K562 (cell line): Measurements from ENCODE around the gene DDX18. TPM values are rescaled to one million over a fixed set of nuclear protein-coding genes. Genes with fewer than 3 reads are reported as not detected.
A peak's percentile ranks its signal among the peaks of the same experiment; 100 is the strongest.

Experiments used
- ATAC-seq: fragments of 200-7000 bp; cut with Tn5 transposase; 3 replicates; pipeline ENCODE4 v1.9.1; 2020; ENCODE audit warnings: moderate library complexity
- BruUV-seq: library from RNA; stranded (reverse); fragments of 400-500 nt; replicated peaks from 2 replicates; lab custom pipeline; 2021; lab: Mats Ljungman, UMichigan
- CTCF ChIA-PET: fragments of 300-600 bp; formaldehyde crosslinking; extraction: SDS; loops from one replicate; lab custom pipeline; 2021; ENCODE audit warnings: low intra/inter-chr PET ratio; lab: Yijun Ruan, JAX
- POLR2A ChIA-PET: fragments of 300-600, 350-650 bp; sonication (Branson Sonifier 250); formaldehyde crosslinking; extraction: SDS; loops from one replicate; lab custom pipeline; 2021; ENCODE audit warnings: antibody characterized with exemption, inconsistent platforms; lab: Yijun Ruan, JAX
- DNase-seq, 4 experiments: peaks; one replicate each; pipeline versions ENCODE4 v3.0.0 to v3.0.0-alpha.2; 2011 to 2018; ENCODE audit warnings: low spot score in 3 of 4, mixed read lengths in 3 of 4; ENCODE audit errors: extremely low read depth in 1 of 4
- FAIRE-seq: peaks from 2 replicates; lab custom pipeline; 2011; peaks lifted over from hg19 to GRCh38; lab: Jason Lieb, UNC
- H2AFZ ChIP-seq: 2 replicates; pipeline ENCODE4 v1.6.0; 2011; ENCODE audit warnings: low read depth, low read length, control low read depth, inconsistent platforms
- H3K27ac ChIP-seq: fragments of 200-600 bp; 3 replicates; pipeline ENCODE4 v1.8.0; 2011; ENCODE audit warnings: low read depth, mild to moderate bottlenecking, control low read depth, inconsistent platforms, low read length, moderate library complexity, mixed read lengths; ENCODE audit errors: extremely low read depth
- H3K27me3 ChIP-seq, 2 experiments: fragments of 300-600 bp in 1 of 2; 2 replicates in 1 of 2; 3 replicates in 1 of 2; pipeline versions ENCODE4 v1.6.0 to v1.8.0; 2011; ENCODE audit warnings: inconsistent platforms in 2 of 2, low read length in 2 of 2, mild to moderate bottlenecking in 1 of 2, mixed read lengths in 1 of 2, moderate library complexity in 1 of 2; ENCODE audit not compliant: control insufficient read depth in 2 of 2, insufficient read depth in 2 of 2
- H3K36me3 ChIP-seq: fragments of 300-600 bp; 3 replicates; pipeline ENCODE4 v1.8.0; 2011; ENCODE audit warnings: mild to moderate bottlenecking, low read length, inconsistent platforms; ENCODE audit not compliant: control insufficient read depth, insufficient read depth
- H3K4me1 ChIP-seq, 2 experiments: fragments of 200-600 bp in 1 of 2; replicated peaks in 1 of 2; 2 replicates in 1 of 2; 3 replicates in 1 of 2; pipeline versions ENCODE4 v1.5.1 to v1.8.0; 2011; ENCODE audit warnings: inconsistent platforms in 2 of 2, low read length in 2 of 2, mild to moderate bottlenecking in 1 of 2, mixed read lengths in 1 of 2, moderate library complexity in 1 of 2; ENCODE audit not compliant: control insufficient read depth in 2 of 2, insufficient read depth in 2 of 2
- H3K4me2 ChIP-seq: 2 replicates; pipeline ENCODE4 v1.6.1; 2011; ENCODE audit warnings: low read length, control low read depth, inconsistent platforms, mixed read lengths; ENCODE audit not compliant: insufficient read depth
- H3K4me3 ChIP-seq: fragments of 200-600 bp; sonication (generic), shearing (Covaris generic); 2 replicates; pipeline ENCODE4 v1.5.1; 2016; ENCODE audit warnings: control low read depth, inconsistent platforms
- H3K79me2 ChIP-seq: fragments of 200-600 bp; 3 replicates; pipeline ENCODE4 v1.8.0; 2011; ENCODE audit warnings: low read length, inconsistent platforms; ENCODE audit not compliant: control insufficient read depth, insufficient read depth
- H3K9ac ChIP-seq, 2 experiments: 2 replicates each; pipeline versions ENCODE4 v1.6.0 to v1.6.1; 2011; ENCODE audit warnings: low read depth in 2 of 2, low read length in 2 of 2, control low read depth in 1 of 2, inconsistent platforms in 1 of 2, mild to moderate bottlenecking in 1 of 2, mixed read lengths in 1 of 2; ENCODE audit not compliant: insufficient read depth in 1 of 2
- H3K9me1 ChIP-seq: one replicate; pipeline ENCODE4 v1.6.0; 2011; ENCODE audit warnings: inconsistent platforms, mild to moderate bottlenecking, low read length, moderate library complexity; ENCODE audit not compliant: control insufficient read depth, insufficient read depth
- H3K9me3 ChIP-seq: replicated peaks from 2 replicates; pipeline ENCODE4 v1.5.1; 2011; ENCODE audit warnings: low read depth, low read length, inconsistent platforms; ENCODE audit not compliant: control insufficient read depth, insufficient read depth
- H4K20me1 ChIP-seq: replicated peaks from 2 replicates; pipeline ENCODE4 v1.6.1; 2011; ENCODE audit warnings: low read length, inconsistent platforms, mixed read lengths; ENCODE audit not compliant: control insufficient read depth, insufficient read depth
- CEBPB ChIP-seq: fragments of 450-650 bp; IDR thresholded peaks from 2 replicates; pipeline ENCODE4 v1.6.1; 2016; ENCODE audit warnings: missing genetic modification characterization, missing compliant biosample characterization
- CEBPG ChIP-seq, 3 experiments: fragments of 200-800 bp in 1 of 3; sonication (Bioruptor generic) in 1 of 3; sonication (generic) in 1 of 3; formaldehyde crosslinking in 1 of 3; IDR thresholded peaks in 2 of 3; conservative IDR thresholded peaks in 1 of 3; 2 replicates each; pipeline versions ENCODE4 v1.6.1 to v1.8.0; 2016 to 2022; ENCODE audit warnings: missing compliant biosample characterization in 2 of 3, missing genetic modification characterization in 2 of 3, mild to moderate bottlenecking in 1 of 3, missing genetic modification reagents in 1 of 3
- MCM3 ChIP-seq: fragments of 450-650 bp; IDR thresholded peaks from 2 replicates; pipeline ENCODE4 v1.6.1; 2016
- SMARCB1 ChIP-seq: IDR thresholded peaks from 2 replicates; pipeline ENCODE4 v1.6.1; 2011; ENCODE audit warnings: improper control_type of control experiment, low read depth; ENCODE audit not compliant: insufficient read length
- TEAD2 ChIP-seq: fragments of 450-650 bp; IDR thresholded peaks from 2 replicates; pipeline ENCODE4 v1.6.1; 2016; ENCODE audit warnings: missing genetic modification characterization, control low read depth, missing compliant biosample characterization
- ZNF121 ChIP-seq: sonication (generic); formaldehyde crosslinking; conservative IDR thresholded peaks from 2 replicates; pipeline ENCODE4 v1.8.0; 2022; ENCODE audit warnings: missing genetic modification reagents
- ZNF274 ChIP-seq: IDR thresholded peaks from 2 replicates; pipeline ENCODE4 v1.6.1; 2011; ENCODE audit warnings: low read depth, mild to moderate bottlenecking, low read length, moderate library complexity, borderline replicate concordance
- ZNF316 ChIP-seq: fragments of 450-650 bp; IDR thresholded peaks from 2 replicates; pipeline ENCODE4 v1.6.1; 2016
- ZNF766 ChIP-seq: fragments of 200-800 bp; sonication (Bioruptor generic); conservative IDR thresholded peaks from 2 replicates; pipeline ENCODE4 v1.6.1; 2016; ENCODE audit warnings: missing genetic modification characterization, missing compliant biosample characterization
- ZNF77 ChIP-seq: fragments of 250-450 bp; sonication (Bioruptor Pico); IDR thresholded peaks from 2 replicates; pipeline ENCODE4 v1.5.0; 2020
- WGBS: fragments of 100-300 bp; shearing (Covaris generic); methylation state at CpG from one replicate; pipeline ENCODE4 v1.1.6; 2016; ENCODE audit warnings: low coverage, mixed read lengths; ENCODE audit not compliant: insufficient coverage; ENCODE audit errors: missing lambda C conversion rate; 5-methylcytosine and 5-hydroxymethylcytosine counted together
- in situ Hi-C: fragments of 300-500 bp; cut with MboI; formaldehyde crosslinking; loops from 4 replicates; pipeline ENCODE4 v1.15.0; 2018; ENCODE audit warnings: inconsistent platforms, mixed read lengths
- intact Hi-C: fragments of 100-400 bp; cut with micrococcal nuclease; formaldehyde crosslinking; loops from 2 replicates; pipeline ENCODE4 v1.14.2; 2022
- polyA plus RNA-seq, 8 experiments: library from polyadenylated mRNA; depleted of rRNA in 4 of 8; stranded (reverse) in 5 of 8; unstranded in 3 of 8; fragments of >200 nt; fragmentation: Nextera tagmentation in 2 of 8; fragmentation: Illumina TruSeq in 1 of 8; extraction: Ambion mirVana in 2 of 8; extraction: Trizol in 1 of 8; gene quantifications; 2 replicates each; pipeline versions ENCODE4 v1.2.1 to v1.2.3, GENCODE V29; 2011 to 2014; ENCODE audit warnings: inconsistent platforms in 1 of 8, missing spikeins in 1 of 8
- total RNA-seq, 7 experiments: library from RNA; depleted of rRNA in 6 of 7; stranded (reverse); fragments of >200 nt in 6 of 7; fragmentation: Illumina TruSeq in 2 of 7; extraction: Trizol in 2 of 7; gene quantifications; 2 replicates each; pipeline versions ENCODE4 v1.2.1 to v1.2.3, GENCODE V29; 2011 to 2021; ENCODE audit warnings: low replicate concordance in 1 of 7
- TF ChIP-seq, protein P1 (sequence below): fragments of 200-800 bp; sonication (Bioruptor generic); IDR thresholded peaks from 2 replicates; pipeline ENCODE4 v1.6.1; 2017; ENCODE audit warnings: missing genetic modification characterization, missing compliant biosample characterization
- TF ChIP-seq, protein P2 (sequence below), 3 experiments: IDR thresholded peaks in 2 of 3; conservative IDR thresholded peaks in 1 of 3; 2 replicates each; pipeline ENCODE4 v1.5.1; 2011 to 2012; ENCODE audit warnings: low read length in 3 of 3, mild to moderate bottlenecking in 3 of 3, control low read depth in 2 of 3, improper control_type of control experiment in 1 of 3, inconsistent platforms in 1 of 3, low read depth in 1 of 3, mixed read lengths in 1 of 3, moderate library complexity in 1 of 3; ENCODE audit not compliant: insufficient read depth in 2 of 3

The DDX18 gene
- total and polyA plus RNA-seq, 9 of the 15 experiments (the other 6 are each of a cell fraction or from before 2014, with no cell fraction given), result 67.9 to 156 (median 116) TPM

DNA sequence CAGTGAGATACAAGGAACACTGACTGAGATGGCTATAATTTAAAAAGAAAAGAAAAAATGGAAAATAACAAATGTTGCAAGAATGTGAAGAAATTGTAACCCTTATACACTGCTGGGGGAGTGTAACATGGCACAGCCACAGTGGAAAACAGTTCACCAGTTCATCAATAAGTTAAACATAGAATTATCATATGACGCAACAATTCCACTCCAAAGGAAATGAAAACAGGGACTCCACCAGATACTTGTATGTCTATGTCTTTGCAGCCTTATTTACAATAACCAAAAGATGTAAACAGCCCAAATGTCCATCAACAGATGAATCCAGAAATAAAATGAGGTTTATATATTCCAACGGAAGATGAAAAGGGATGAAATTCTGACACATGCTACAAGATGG is 30.8 kb downstream of the DDX18 start:
- intact Hi-C loops (no loop called here), in situ Hi-C loops (no loop called here)
- no peaks in the 10 kb centered on the region for H3K36me3 ChIP-seq

More for the DNA sequence above, 30.8 kb downstream of the DDX18 start:
- Histone ChIP-seq H4K20me1 (no peaks in the 10 kb centered on the region), H3K27ac (no peak overlapping the region), H3K9ac (no peak overlapping the region), H3K4me2 (no peak overlapping the region), H3K4me3 (no peak overlapping the region), H3K4me1 (no peaks in the 10 kb centered on the region), H3K9me1 (no peaks in the 10 kb centered on the region), H2AFZ (no peak overlapping the region), H3K79me2 (no peaks in the 10 kb centered on the region), H3K9me3 (no peaks in the 10 kb centered on the region), H3K27me3 (peaks cover 10 to 13% of the 10 kb centered on the region in 2 experiments; a peak in 4 of 5 replicates)
- POLR2A ChIA-PET, result no interaction called here
- FAIRE-seq, result no peak
- ATAC-seq, result no peak
- CTCF ChIA-PET, result no interaction called here
- TF ChIP-seq ZNF766 (CRISPR knock-in tag) (no peak), MCM3 (no peak), CEBPG (CRISPR knock-in tag; IDR thresholded peaks at IDR 0.05) (no peak), CEBPG (tag; conservative IDR thresholded peaks at IDR 0.05 in 1 of 2, IDR thresholded peaks at IDR 0.05 in 1 of 2) (peak; percentile 34 to 41; a peak in 1 of 4 replicates), SMARCB1 (no peak), ZNF274 (no peak), ZNF316 (no peak), CEBPB (peak; percentile 50), TEAD2 (tag) (no peak), ZNF121 (CRISPR knock-in tag) (no peak), ZNF77 (CRISPR knock-in tag) (no peak)
- TF ChIP-seq, protein P1, sequence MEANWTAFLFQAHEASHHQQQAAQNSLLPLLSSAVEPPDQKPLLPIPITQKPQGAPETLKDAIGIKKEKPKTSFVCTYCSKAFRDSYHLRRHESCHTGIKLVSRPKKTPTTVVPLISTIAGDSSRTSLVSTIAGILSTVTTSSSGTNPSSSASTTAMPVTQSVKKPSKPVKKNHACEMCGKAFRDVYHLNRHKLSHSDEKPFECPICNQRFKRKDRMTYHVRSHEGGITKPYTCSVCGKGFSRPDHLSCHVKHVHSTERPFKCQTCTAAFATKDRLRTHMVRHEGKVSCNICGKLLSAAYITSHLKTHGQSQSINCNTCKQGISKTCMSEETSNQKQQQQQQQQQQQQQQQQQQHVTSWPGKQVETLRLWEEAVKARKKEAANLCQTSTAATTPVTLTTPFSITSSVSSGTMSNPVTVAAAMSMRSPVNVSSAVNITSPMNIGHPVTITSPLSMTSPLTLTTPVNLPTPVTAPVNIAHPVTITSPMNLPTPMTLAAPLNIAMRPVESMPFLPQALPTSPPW, result no peak
- TF ChIP-seq, protein P2, sequence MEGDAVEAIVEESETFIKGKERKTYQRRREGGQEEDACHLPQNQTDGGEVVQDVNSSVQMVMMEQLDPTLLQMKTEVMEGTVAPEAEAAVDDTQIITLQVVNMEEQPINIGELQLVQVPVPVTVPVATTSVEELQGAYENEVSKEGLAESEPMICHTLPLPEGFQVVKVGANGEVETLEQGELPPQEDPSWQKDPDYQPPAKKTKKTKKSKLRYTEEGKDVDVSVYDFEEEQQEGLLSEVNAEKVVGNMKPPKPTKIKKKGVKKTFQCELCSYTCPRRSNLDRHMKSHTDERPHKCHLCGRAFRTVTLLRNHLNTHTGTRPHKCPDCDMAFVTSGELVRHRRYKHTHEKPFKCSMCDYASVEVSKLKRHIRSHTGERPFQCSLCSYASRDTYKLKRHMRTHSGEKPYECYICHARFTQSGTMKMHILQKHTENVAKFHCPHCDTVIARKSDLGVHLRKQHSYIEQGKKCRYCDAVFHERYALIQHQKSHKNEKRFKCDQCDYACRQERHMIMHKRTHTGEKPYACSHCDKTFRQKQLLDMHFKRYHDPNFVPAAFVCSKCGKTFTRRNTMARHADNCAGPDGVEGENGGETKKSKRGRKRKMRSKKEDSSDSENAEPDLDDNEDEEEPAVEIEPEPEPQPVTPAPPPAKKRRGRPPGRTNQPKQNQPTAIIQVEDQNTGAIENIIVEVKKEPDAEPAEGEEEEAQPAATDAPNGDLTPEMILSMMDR (IDR thresholded peaks at IDR 0.05 in 2 of 3, conservative IDR thresholded peaks at IDR 0.05 in 1 of 3; ENCODE audit: insufficient read depth in 2 of 3, low read depth in 1 of 3, low read length in 3 of 3), result no peak
- no peak for DNase-seq
- BruUV-seq, result no TSS peak
- 15% methylated on average over 2 of the region's 2 CpGs for WGBS
